ENCODE results near the gene DPP6.

DPP6 gene

GRCh38 chr7:154512121-154512833 lies 460.1 kb downstream of the DPP6 start:
- in situ Hi-C loops (cut with MboI; ENCODE audit: low sequenced_read_pairs), result no loop called here

- in situ Hi-C loops (cut with MboI; ENCODE audit: low sequenced_read_pairs), result no loop called here
Observed at GRCh38 chr7:154517768-154518167, 465.6 kb downstream of the DPP6 start.

GRCh38 chr7:154519229-154519628 lies 467.0 kb downstream of the DPP6 start:
- in situ Hi-C loops (cut with MboI; ENCODE audit: low sequenced_read_pairs), result no loop called here

GRCh38 chr7:154530136-154530535 lies 477.9 kb downstream of the DPP6 start:
- in situ Hi-C loops (cut with MboI; ENCODE audit: low sequenced_read_pairs), result no loop called here

GRCh38 chr7:154532771-154533170 lies 480.6 kb downstream of the DPP6 start:
- in situ Hi-C loops (cut with MboI; ENCODE audit: low sequenced_read_pairs), result no loop called here

GRCh38 chr7:154540596-154540995 lies 488.4 kb downstream of the DPP6 start:
- in situ Hi-C loops (cut with MboI; ENCODE audit: low sequenced_read_pairs), result no loop called here

GRCh38 chr7:154541606-154542005 lies 489.4 kb downstream of the DPP6 start:
- in situ Hi-C loops (cut with MboI; ENCODE audit: low sequenced_read_pairs), result no loop called here

- in situ Hi-C loops (cut with MboI; ENCODE audit: low sequenced_read_pairs), result no loop called here
Observed at GRCh38 chr7:154546946-154547587, 494.9 kb downstream of the DPP6 start.

GRCh38 chr7:154553711-154554265 lies 501.6 kb downstream of the DPP6 start:
- in situ Hi-C loops (cut with MboI; ENCODE audit: low sequenced_read_pairs), result no loop called here

GRCh38 chr7:154559454-154559853 lies 507.3 kb downstream of the DPP6 start:
- in situ Hi-C loops (cut with MboI; ENCODE audit: low sequenced_read_pairs), result no loop called here

- in situ Hi-C loops (cut with MboI; ENCODE audit: low sequenced_read_pairs), result no loop called here
Observed at GRCh38 chr7:154564676-154565075, 512.5 kb downstream of the DPP6 start.

- in situ Hi-C loops (cut with MboI; ENCODE audit: low sequenced_read_pairs), result no loop called here
Observed at GRCh38 chr7:154566877-154567276, 514.7 kb downstream of the DPP6 start.

- in situ Hi-C loops (cut with MboI; ENCODE audit: low sequenced_read_pairs), result no loop called here
Observed at GRCh38 chr7:154568346-154568745, 516.1 kb downstream of the DPP6 start.

GRCh38 chr7:154569916-154570315 lies 517.7 kb downstream of the DPP6 start:
- in situ Hi-C loops (cut with MboI; ENCODE audit: low sequenced_read_pairs), result no loop called here

GRCh38 chr7:154571772-154572171 lies 519.6 kb downstream of the DPP6 start:
- in situ Hi-C loops (cut with MboI; ENCODE audit: low sequenced_read_pairs), result no loop called here

- in situ Hi-C loops (cut with MboI; ENCODE audit: low sequenced_read_pairs), result no loop called here
Observed at GRCh38 chr7:154574235-154574634, 522.0 kb downstream of the DPP6 start.

- in situ Hi-C loops (cut with MboI; ENCODE audit: low sequenced_read_pairs), result no loop called here
Observed at GRCh38 chr7:154575497-154575896, 523.3 kb downstream of the DPP6 start.

GRCh38 chr7:154576604-154577003 lies 524.4 kb downstream of the DPP6 start:
- in situ Hi-C loops (cut with MboI; ENCODE audit: low sequenced_read_pairs), result no loop called here

- in situ Hi-C loops (cut with MboI; ENCODE audit: low sequenced_read_pairs), result no loop called here
Observed at GRCh38 chr7:154577141-154577873, 525.1 kb downstream of the DPP6 start.

GRCh38 chr7:154578336-154578735 lies 526.1 kb downstream of the DPP6 start:
- in situ Hi-C loops (cut with MboI; ENCODE audit: low sequenced_read_pairs), result no loop called here

GRCh38 chr7:154579711-154580110 lies 527.5 kb downstream of the DPP6 start:
- in situ Hi-C loops (cut with MboI; ENCODE audit: low sequenced_read_pairs), result no loop called here

Measured in HL-60/S4 treated with retinoic acid at 250 ng/mL for 4 days and 3 days (cell line).